CD4-positive, CD25-positive, alpha-beta regulatory T cell (primary cell): ENCODE measurements around the gene CFAP210. TPM values are rescaled to one million over a fixed set of nuclear protein-coding genes. Genes with fewer than 3 reads are reported as not detected.

ENCODE experiments used
- ATAC-seq, 2 donors: fragments of 150-1000 bp; cut with Tn5 transposase; one replicate each; pipeline ENCODE4 v1.10.0; 2021; ENCODE audit warnings: low read depth in 2 of 2, moderate number of reproducible peaks in 2 of 2, moderate library complexity in 1 of 2
- DNase-seq, 3 donors: peaks; one replicate each; pipeline versions ENCODE4 v3.0.0 to v3.0.0-alpha.2; 2012 to 2022; ENCODE audit warnings: mixed read lengths in 1 of 3
- H3K27ac ChIP-seq: one replicate; pipeline ENCODE4 v1.7.0; 2013; ENCODE audit warnings: mild to moderate bottlenecking, low read length; ENCODE audit not compliant: insufficient read depth, poor library complexity, severe bottlenecking
- H3K27me3 ChIP-seq: one replicate; pipeline ENCODE4 v1.7.0; 2013; ENCODE audit warnings: low read length; ENCODE audit not compliant: control insufficient read depth, insufficient read depth
- H3K36me3 ChIP-seq: one replicate; pipeline ENCODE4 v1.7.0; 2013; ENCODE audit warnings: mild to moderate bottlenecking, low read length, moderate library complexity; ENCODE audit not compliant: control insufficient read depth, insufficient read depth
- H3K4me1 ChIP-seq: 2 replicates; pipeline ENCODE4 v1.7.0; 2013; ENCODE audit warnings: mild to moderate bottlenecking, low read length; ENCODE audit not compliant: insufficient read depth, control insufficient read depth, poor library complexity, severe bottlenecking
- H3K4me3 ChIP-seq: one replicate; pipeline ENCODE4 v1.7.0; 2013; ENCODE audit warnings: low read depth, mild to moderate bottlenecking, low read length, moderate library complexity
- H3K9me3 ChIP-seq, 2 experiments: 1 replicate in 1 of 2; 2 replicates in 1 of 2; pipeline ENCODE4 v1.7.0; 2013; ENCODE audit warnings: low read length in 2 of 2, mild to moderate bottlenecking in 1 of 2, moderate library complexity in 1 of 2; ENCODE audit not compliant: control insufficient read depth in 2 of 2
- H3K27ac Mint-ChIP-seq, 3 donors: one replicate each; pipeline ENCODE4 v1.8.0; 2020 to 2022; ENCODE audit warnings: mild to moderate bottlenecking in 3 of 3, mixed read lengths in 3 of 3, moderate library complexity in 2 of 3
- H3K27me3 Mint-ChIP-seq: one replicate; pipeline ENCODE4 v1.8.0; 2022; ENCODE audit warnings: mild to moderate bottlenecking, mixed read lengths
- H3K36me3 Mint-ChIP-seq: one replicate; pipeline ENCODE4 v1.8.0; 2020; ENCODE audit warnings: mixed read lengths
- H3K4me1 Mint-ChIP-seq, 4 donors: one replicate each; pipeline ENCODE4 v1.8.0; 2020 to 2022; ENCODE audit warnings: mixed read lengths in 4 of 4, mild to moderate bottlenecking in 1 of 4
- H3K4me3 Mint-ChIP-seq, 4 donors: one replicate each; pipeline ENCODE4 v1.8.0; 2020 to 2022; ENCODE audit warnings: mild to moderate bottlenecking in 4 of 4, mixed read lengths in 4 of 4, moderate library complexity in 3 of 4
- H3K9me3 Mint-ChIP-seq, 7 donors: one replicate each; pipeline ENCODE4 v1.8.0; 2020 to 2022; ENCODE audit warnings: mixed read lengths in 7 of 7, mild to moderate bottlenecking in 3 of 7, moderate library complexity in 2 of 7
- polyA plus RNA-seq, 4 donors: library from polyadenylated mRNA; unstranded; fragments of 300-500 nt; fragmentation: Illumina TruSeq; gene quantifications; one replicate each; pipeline ENCODE4 v1.2.3, GENCODE V29; 2021
- total RNA-seq: library from RNA; stranded (reverse); gene quantifications from one replicate; pipeline ENCODE4 v1.2.3, GENCODE V29; 2022

Gene CFAP210
- total and polyA plus RNA-seq, 5 donors from 2014 or later = not detected

- ATAC-seq (no peak), DNase-seq (no peak)
- H3K27ac ChIP-seq = no peak overlapping the region
- H3K36me3 ChIP-seq = no peaks in the 10 kb centered on the region
- peaks cover 2% of the 10 kb centered on the region for H3K27me3 ChIP-seq
- no peak overlapping the region for H3K4me3 ChIP-seq
- no peaks in the 10 kb centered on the region for H3K4me1 ChIP-seq
- peaks cover 0 to 1% (median 0%) of the 10 kb centered on the region in 7 donors for H3K9me3 Mint-ChIP-seq
- H3K27ac Mint-ChIP-seq = no peak overlapping the region
- no peaks in the 10 kb centered on the region for H3K4me1 Mint-ChIP-seq
- no peaks in the 10 kb centered on the region for H3K9me3 ChIP-seq
- H3K36me3 Mint-ChIP-seq = no peaks in the 10 kb centered on the region
- H3K4me3 Mint-ChIP-seq = no peak overlapping the region
- peaks cover 32% of the 10 kb centered on the region for H3K27me3 Mint-ChIP-seq
Measured at GRCh38 chr2:169659320-169659719, 34.9 kb downstream of the CFAP210 start.

GRCh38 chr2:169658877-169659276, 35.3 kb downstream of the CFAP210 start:
- no peak for DNase-seq
- H3K9me3 Mint-ChIP-seq = peaks cover 0 to 1% (median 0%) of the 10 kb centered on the region in 7 donors
- H3K4me3 Mint-ChIP-seq = no peak overlapping the region
- no peak overlapping the region for H3K27ac ChIP-seq
- no peak overlapping the region for H3K27ac Mint-ChIP-seq
- no peaks in the 10 kb centered on the region for H3K36me3 Mint-ChIP-seq
- ATAC-seq = no peak
- H3K4me3 ChIP-seq = no peak overlapping the region
- H3K27me3 ChIP-seq = peaks cover 2% of the 10 kb centered on the region
- no peaks in the 10 kb centered on the region for H3K9me3 ChIP-seq
- H3K27me3 Mint-ChIP-seq = peaks cover 32% of the 10 kb centered on the region
- H3K4me1 ChIP-seq = no peaks in the 10 kb centered on the region
- no peaks in the 10 kb centered on the region for H3K4me1 Mint-ChIP-seq
- H3K36me3 ChIP-seq = no peaks in the 10 kb centered on the region

GRCh38 chr2:169656164-169656563, 38.0 kb downstream of the CFAP210 start:
- Histone ChIP-seq H3K4me3 (no peak overlapping the region), H3K36me3 (no peaks in the 10 kb centered on the region), H3K27ac (no peak overlapping the region), H3K27me3 (peaks cover 5% of the 10 kb centered on the region), H3K9me3 (no peaks in the 10 kb centered on the region), H3K4me1 (no peaks in the 10 kb centered on the region)
- DNase-seq (no peak), ATAC-seq (no peak)
- Mint-ChIP-seq H3K4me3 (no peak overlapping the region), H3K9me3 (peaks cover 0 to 3% (median 0%) of the 10 kb centered on the region in 7 donors), H3K27me3 (peaks cover 37% of the 10 kb centered on the region), H3K4me1 (no peaks in the 10 kb centered on the region), H3K27ac (peak overlapping the region in 1 of 3 donors; percentile 79), H3K36me3 (no peaks in the 10 kb centered on the region)

- no peaks in the 10 kb centered on the region for H3K9me3 ChIP-seq
- H3K4me3 ChIP-seq = no peak overlapping the region
- Mint-ChIP-seq H3K9me3 (peaks cover 0 to 3% (median 0%) of the 10 kb centered on the region in 7 donors), H3K4me1 (peaks cover 0 to 3% (median 0%) of the 10 kb centered on the region in 4 donors), H3K4me3 (no peak overlapping the region), H3K36me3 (no peaks in the 10 kb centered on the region), H3K27me3 (peaks cover 38% of the 10 kb centered on the region), H3K27ac (no peak overlapping the region)
- ATAC-seq (no peak), DNase-seq (no peak)
- H3K27ac ChIP-seq = no peak overlapping the region
- H3K27me3 ChIP-seq = peaks cover 3% of the 10 kb centered on the region
- no peaks in the 10 kb centered on the region for H3K4me1 ChIP-seq
- H3K36me3 ChIP-seq = no peaks in the 10 kb centered on the region
Measured at GRCh38 chr2:169653636-169654035, 40.6 kb downstream of the CFAP210 start.

DNA sequence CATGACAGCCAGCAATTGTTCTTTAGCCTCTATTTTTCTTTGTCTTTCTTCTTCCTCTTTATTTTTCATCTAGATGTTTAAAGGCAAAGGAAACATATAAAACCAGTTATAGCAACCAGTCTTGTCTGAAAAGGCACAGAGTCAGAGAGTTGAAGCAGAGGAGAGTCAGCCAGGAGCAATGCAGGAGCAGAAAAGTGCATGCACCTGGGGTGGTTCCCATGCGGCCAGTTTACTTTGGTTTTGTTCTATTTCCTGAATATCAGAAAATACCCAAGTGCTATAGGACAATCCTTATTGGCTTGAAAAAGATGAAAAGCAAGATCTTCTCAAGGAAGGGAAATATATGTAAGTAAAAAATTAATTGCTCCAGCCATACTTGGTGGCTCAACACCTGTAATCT, 44.9 kb downstream of the CFAP210 start:
- Mint-ChIP-seq H3K9me3 (peaks cover 0 to 3% (median 0%) of the 10 kb centered on the region in 7 donors), H3K4me3 (no peak overlapping the region), H3K4me1 (peaks cover 0 to 4% (median 1%) of the 10 kb centered on the region in 4 donors), H3K27ac (no peak overlapping the region), H3K36me3 (no peaks in the 10 kb centered on the region), H3K27me3 (peaks cover 16% of the 10 kb centered on the region)
- H3K27ac ChIP-seq = no peak overlapping the region
- H3K36me3 ChIP-seq = no peaks in the 10 kb centered on the region
- H3K4me3 ChIP-seq = no peak overlapping the region
- H3K27me3 ChIP-seq = peaks cover 3% of the 10 kb centered on the region
- no peak for DNase-seq
- no peaks in the 10 kb centered on the region for H3K9me3 ChIP-seq
- no peaks in the 10 kb centered on the region for H3K4me1 ChIP-seq
- ATAC-seq = no peak

DNA sequence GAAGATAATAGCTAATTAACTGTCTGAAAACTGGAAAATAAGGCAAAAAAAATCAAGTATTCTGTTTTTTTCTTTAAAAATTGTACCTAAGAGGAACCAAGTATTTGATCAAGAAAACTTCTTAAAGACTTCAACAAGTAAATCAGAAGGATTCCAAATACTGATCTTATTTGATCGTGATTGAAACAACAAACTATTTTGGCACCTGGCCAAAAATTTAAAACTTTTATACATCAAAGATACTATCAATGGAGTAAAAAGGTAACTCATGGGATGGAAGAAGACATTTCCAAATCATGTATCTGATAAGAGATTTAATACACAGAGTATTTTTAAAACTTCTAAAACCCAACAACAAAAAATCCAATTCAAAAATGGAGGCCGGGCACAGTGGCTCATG, 46.7 kb downstream of the CFAP210 start:
- Histone ChIP-seq H3K9me3 (no peaks in the 10 kb centered on the region), H3K4me3 (no peak overlapping the region), H3K27me3 (no peaks in the 10 kb centered on the region), H3K27ac (no peak overlapping the region), H3K4me1 (no peaks in the 10 kb centered on the region), H3K36me3 (no peaks in the 10 kb centered on the region)
- H3K4me3 Mint-ChIP-seq = no peak overlapping the region
- no peak overlapping the region for H3K27ac Mint-ChIP-seq
- peaks cover 16% of the 10 kb centered on the region for H3K27me3 Mint-ChIP-seq
- peaks cover 0 to 4% (median 1%) of the 10 kb centered on the region in 4 donors for H3K4me1 Mint-ChIP-seq
- ATAC-seq = no peak
- DNase-seq = no peak
- no peaks in the 10 kb centered on the region for H3K36me3 Mint-ChIP-seq
- H3K9me3 Mint-ChIP-seq = peaks cover 0 to 3% (median 0%) of the 10 kb centered on the region in 7 donors

GRCh38 chr2:169644173-169644572, 50.0 kb downstream of the CFAP210 start:
- Histone ChIP-seq H3K27me3 (no peaks in the 10 kb centered on the region), H3K36me3 (peaks cover 10% of the 10 kb centered on the region), H3K27ac (no peak overlapping the region), H3K4me3 (no peak overlapping the region), H3K9me3 (no peaks in the 10 kb centered on the region), H3K4me1 (no peaks in the 10 kb centered on the region)
- DNase-seq (no peak), ATAC-seq (no peak)
- Mint-ChIP-seq H3K4me1 (peaks cover 0 to 4% (median under 1%) of the 10 kb centered on the region in 4 donors), H3K27me3 (peaks cover 6% of the 10 kb centered on the region), H3K9me3 (peaks cover 0 to 3% (median 0%) of the 10 kb centered on the region in 7 donors), H3K36me3 (peaks cover 5% of the 10 kb centered on the region), H3K27ac (peak overlapping the region in 1 of 3 donors; percentile 83), H3K4me3 (no peak overlapping the region)

- Histone ChIP-seq H3K9me3 (no peaks in the 10 kb centered on the region), H3K4me1 (no peaks in the 10 kb centered on the region), H3K4me3 (no peak overlapping the region), H3K27me3 (no peaks in the 10 kb centered on the region), H3K27ac (no peak overlapping the region), H3K36me3 (peaks cover 29% of the 10 kb centered on the region)
- no peak for ATAC-seq
- H3K9me3 Mint-ChIP-seq = peaks cover 0 to 3% (median 0%) of the 10 kb centered on the region in 7 donors
- H3K4me3 Mint-ChIP-seq = no peak overlapping the region
- no peaks in the 10 kb centered on the region for H3K27me3 Mint-ChIP-seq
- H3K4me1 Mint-ChIP-seq = peaks cover 0 to 4% (median 0%) of the 10 kb centered on the region in 4 donors
- DNase-seq = no peak
- no peak overlapping the region for H3K27ac Mint-ChIP-seq
- H3K36me3 Mint-ChIP-seq = peaks cover 12% of the 10 kb centered on the region
Measured at GRCh38 chr2:169641464-169641863, 52.7 kb downstream of the CFAP210 start.
